IMR-90 (cell line): Measurements from ENCODE around the gene DZIP1.

Experiments
- MAFK ChIP-seq: IDR thresholded peaks from 2 replicates; pipeline ENCODE4 v1.6.1; 2012; ENCODE audit warnings: low read depth, low read length, improper control_type of control experiment
- RFX5 ChIP-seq: IDR thresholded peaks from 2 replicates; pipeline ENCODE4 v1.8.0; 2012; ENCODE audit warnings: low read depth, mild to moderate bottlenecking, low read length, moderate library complexity
- SMC3 ChIP-seq: fragments of 150-350 bp; IDR thresholded peaks from 2 replicates; pipeline ENCODE4 v1.6.1; 2016; ENCODE audit warnings: low read depth, mild to moderate bottlenecking, antibody characterized with exemption, low read length, moderate library complexity
- TF ChIP-seq, protein P1 (sequence below): conservative IDR thresholded peaks from 2 replicates; pipeline ENCODE4 v1.5.1; 2012; ENCODE audit warnings: mild to moderate bottlenecking, low read depth, low read length, improper control_type of control experiment

DNA sequence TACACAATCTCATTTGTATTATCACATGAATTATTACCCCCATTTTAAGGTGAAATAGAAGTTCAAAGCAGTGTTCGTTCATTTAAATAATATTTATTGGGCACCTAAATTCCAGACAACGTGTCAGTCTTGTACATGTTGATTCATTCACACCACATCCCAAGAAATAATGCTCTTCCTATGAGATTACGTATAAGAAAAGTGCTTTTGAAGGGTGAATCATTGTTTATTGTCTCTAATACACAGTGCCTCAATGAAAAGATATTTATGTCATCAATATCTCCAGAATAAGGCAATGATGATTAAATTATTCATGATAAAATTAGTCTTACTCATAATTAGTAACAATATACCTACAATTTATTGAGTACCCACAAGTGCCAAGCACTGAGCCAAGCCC lies 56.4 kb downstream of the DZIP1 start:
- TF ChIP-seq SMC3 (no peak), RFX5 (no peak), MAFK (no peak)
- TF ChIP-seq, protein P1, sequence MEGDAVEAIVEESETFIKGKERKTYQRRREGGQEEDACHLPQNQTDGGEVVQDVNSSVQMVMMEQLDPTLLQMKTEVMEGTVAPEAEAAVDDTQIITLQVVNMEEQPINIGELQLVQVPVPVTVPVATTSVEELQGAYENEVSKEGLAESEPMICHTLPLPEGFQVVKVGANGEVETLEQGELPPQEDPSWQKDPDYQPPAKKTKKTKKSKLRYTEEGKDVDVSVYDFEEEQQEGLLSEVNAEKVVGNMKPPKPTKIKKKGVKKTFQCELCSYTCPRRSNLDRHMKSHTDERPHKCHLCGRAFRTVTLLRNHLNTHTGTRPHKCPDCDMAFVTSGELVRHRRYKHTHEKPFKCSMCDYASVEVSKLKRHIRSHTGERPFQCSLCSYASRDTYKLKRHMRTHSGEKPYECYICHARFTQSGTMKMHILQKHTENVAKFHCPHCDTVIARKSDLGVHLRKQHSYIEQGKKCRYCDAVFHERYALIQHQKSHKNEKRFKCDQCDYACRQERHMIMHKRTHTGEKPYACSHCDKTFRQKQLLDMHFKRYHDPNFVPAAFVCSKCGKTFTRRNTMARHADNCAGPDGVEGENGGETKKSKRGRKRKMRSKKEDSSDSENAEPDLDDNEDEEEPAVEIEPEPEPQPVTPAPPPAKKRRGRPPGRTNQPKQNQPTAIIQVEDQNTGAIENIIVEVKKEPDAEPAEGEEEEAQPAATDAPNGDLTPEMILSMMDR: no peak
